Endothelial cell of umbilical vein (primary cell): ENCODE measurements around the gene LIG3. TPM values are rescaled to one million over a fixed set of nuclear protein-coding genes. Genes with fewer than 3 reads are reported as not detected.

ENCODE experiments used
- BruUV-seq: library from RNA; stranded (reverse); fragments of 400-500 nt; replicated peaks from 2 replicates; lab custom pipeline; 2021; lab: Mats Ljungman, UMichigan
- CTCF ChIA-PET: fragments of 300-600, 350-600 bp; sonication (Branson Sonifier 250); formaldehyde crosslinking; loops from one replicate; lab custom pipeline; 2021; ENCODE audit warnings: antibody characterized with exemption, inconsistent platforms; lab: Charles Lee
- POLR2A ChIA-PET: fragments of 300-600, 350-600 bp; sonication (Branson Sonifier 250); formaldehyde crosslinking; loops from one replicate; lab custom pipeline; 2021; ENCODE audit warnings: antibody characterized with exemption, inconsistent platforms; lab: Charles Lee
- DNase-seq: peaks from one replicate; pipeline ENCODE4 v3.0.0-alpha.2; 2011; ENCODE audit warnings: low read depth, low spot score
- FAIRE-seq: peaks from 2 replicates; lab custom pipeline; 2011; peaks lifted over from hg19 to GRCh38; lab: Jason Lieb, UNC
- H2AFZ ChIP-seq: 2 replicates; pipeline ENCODE4 v1.6.0; 2012; ENCODE audit warnings: low read depth, low read length, control low read depth, inconsistent platforms
- H3K27ac ChIP-seq: 2 replicates; pipeline ENCODE4 v1.5.1; 2011; ENCODE audit warnings: low read depth, mild to moderate bottlenecking, control low read depth, low read length, moderate library complexity; ENCODE audit not compliant: insufficient read depth
- H3K27me3 ChIP-seq, 2 experiments: 2 replicates each; pipeline versions ENCODE4 v1.6.0 to v1.6.1; 2011; ENCODE audit warnings: low read length in 2 of 2, mixed read lengths in 1 of 2; ENCODE audit not compliant: control insufficient read depth in 2 of 2, insufficient read depth in 2 of 2
- H3K36me3 ChIP-seq, 2 experiments: 2 replicates in 1 of 2; 3 replicates in 1 of 2; pipeline ENCODE4 v1.5.1; 2011; ENCODE audit warnings: low read length in 2 of 2, mild to moderate bottlenecking in 1 of 2, moderate library complexity in 1 of 2; ENCODE audit not compliant: control insufficient read depth in 2 of 2, insufficient read depth in 2 of 2; ENCODE audit errors: extremely low read depth in 1 of 2
- H3K4me1 ChIP-seq: 3 replicates; pipeline ENCODE4 v1.5.1; 2011; ENCODE audit warnings: mild to moderate bottlenecking, low read length; ENCODE audit not compliant: control insufficient read depth, insufficient read depth; ENCODE audit errors: extremely low read depth
- H3K4me2 ChIP-seq: 2 replicates; pipeline ENCODE4 v1.6.1; 2011; ENCODE audit warnings: low read length, control low read depth, mixed read lengths; ENCODE audit not compliant: insufficient read depth
- H3K4me3 ChIP-seq, 3 experiments: fragments of 200-600 bp in 1 of 3; sonication (generic), shearing (Covaris generic) in 1 of 3; replicated peaks in 1 of 3; 2 replicates each; pipeline ENCODE4 v1.5.1; 2011 to 2016; ENCODE audit warnings: control low read depth in 3 of 3, low read length in 3 of 3, mild to moderate bottlenecking in 2 of 3, inconsistent platforms in 1 of 3, low read depth in 1 of 3, moderate library complexity in 1 of 3; ENCODE audit not compliant: insufficient read depth in 1 of 3
- H3K79me2 ChIP-seq: 2 replicates; pipeline ENCODE4 v1.6.0; 2012; ENCODE audit warnings: low read length, inconsistent platforms; ENCODE audit not compliant: control insufficient read depth, insufficient read depth
- H3K9ac ChIP-seq: replicated peaks from 2 replicates; pipeline ENCODE3; 2011; ENCODE audit warnings: low read length, control low read depth; ENCODE audit not compliant: insufficient read depth; ENCODE audit errors: extremely low read depth
- H3K9me1 ChIP-seq: replicated peaks from 3 replicates; pipeline ENCODE4 v1.6.0; 2011; ENCODE audit warnings: mild to moderate bottlenecking, low read length; ENCODE audit not compliant: control insufficient read depth, insufficient read depth; ENCODE audit errors: extremely low read depth
- H3K9me3 ChIP-seq: replicated peaks from 2 replicates; pipeline ENCODE4 v1.5.1; 2012; ENCODE audit warnings: low read length, inconsistent platforms; ENCODE audit not compliant: control insufficient read depth, insufficient read depth
- H4K20me1 ChIP-seq: replicated peaks from 2 replicates; pipeline ENCODE3; 2011; ENCODE audit warnings: mild to moderate bottlenecking, low read length; ENCODE audit not compliant: control insufficient read depth, insufficient read depth; ENCODE audit errors: extremely low read depth
- CTCF ChIP-seq, 2 donors: IDR thresholded peaks; 1 replicate in 1 of 2; 2 replicates in 1 of 2; pipeline ENCODE4 v1.5.1; 2011; ENCODE audit warnings: low read length in 2 of 2, mild to moderate bottlenecking in 2 of 2, moderate library complexity in 2 of 2, control low read depth in 1 of 2, inconsistent platforms in 1 of 2, low read depth in 1 of 2; ENCODE audit not compliant: insufficient read depth in 1 of 2; ENCODE audit errors: extremely low read depth in 1 of 2
- EZH2 ChIP-seq: IDR thresholded peaks from 2 replicates; pipeline ENCODE4 v1.6.1; 2012; ENCODE audit warnings: borderline replicate concordance, low read depth, mild to moderate bottlenecking, moderate library complexity, low read length, inconsistent platforms; ENCODE audit not compliant: severe bottlenecking
- FOS ChIP-seq: IDR thresholded peaks from 2 replicates; pipeline ENCODE4 v1.6.1; 2011; ENCODE audit warnings: mild to moderate bottlenecking, low read length, moderate library complexity, borderline replicate concordance; ENCODE audit not compliant: insufficient read depth
- GATA2 ChIP-seq: IDR thresholded peaks from 2 replicates; pipeline ENCODE4 v1.7.0; 2011; ENCODE audit warnings: low read depth, mild to moderate bottlenecking, moderate library complexity, mixed read lengths, low read length; ENCODE audit not compliant: insufficient read length, insufficient read depth
- JUN ChIP-seq: IDR thresholded peaks from 2 replicates; pipeline ENCODE4 v1.6.1; 2011; ENCODE audit warnings: borderline replicate concordance, low read depth; ENCODE audit not compliant: insufficient read length, insufficient read depth
- MAX ChIP-seq: IDR thresholded peaks from 2 replicates; pipeline ENCODE4 v1.6.1; 2011; ENCODE audit not compliant: insufficient read depth, insufficient read length
- MYC ChIP-seq: IDR thresholded peaks from one replicate; pipeline ENCODE4 v1.6.1; 2011; ENCODE audit warnings: mild to moderate bottlenecking, low read depth, low read length
- POLR2A ChIP-seq: IDR thresholded peaks from 2 replicates; pipeline ENCODE4 v1.6.1; 2012; ENCODE audit warnings: low read depth, mild to moderate bottlenecking, control low read depth, low read length
- POLR2AphosphoS5 ChIP-seq: IDR thresholded peaks from 2 replicates; pipeline ENCODE4 v1.6.1; 2012; ENCODE audit warnings: low read depth, mild to moderate bottlenecking, control low read depth, low read length, moderate library complexity; ENCODE audit not compliant: insufficient read depth
- dilution Hi-C: fragments of 300-500 bp; cut with MboI; formaldehyde crosslinking; loops from one replicate; pipeline ENCODE4 v1.15.0; 2019; ENCODE audit warnings: low sequenced_read_pairs; ENCODE audit not compliant: extremely low pct_ligation_motif_present
- intact Hi-C: fragments of 100-400 bp; cut with micrococcal nuclease; formaldehyde crosslinking; loops from one replicate; pipeline ENCODE4 v1.10.0; 2022
- polyA plus RNA-seq, 4 experiments: library from polyadenylated mRNA; depleted of rRNA in 3 of 4; stranded (reverse) in 3 of 4; unstranded in 1 of 4; fragments of >200 nt; gene quantifications; 2 replicates each; pipeline versions ENCODE4 v1.2.1 to v1.2.3, GENCODE V29; 2011 to 2012; ENCODE audit warnings: missing spikeins in 1 of 4
- total RNA-seq: library from RNA; stranded (reverse); gene quantifications from 2 replicates; pipeline ENCODE4 v1.2.3, GENCODE V29; 2021

Gene LIG3
- total and polyA plus RNA-seq, 2 donors (not counting 3 experiments of a cell fraction or from before 2014, with no cell fraction given) = 25.8 to 35.3 TPM

DNA sequence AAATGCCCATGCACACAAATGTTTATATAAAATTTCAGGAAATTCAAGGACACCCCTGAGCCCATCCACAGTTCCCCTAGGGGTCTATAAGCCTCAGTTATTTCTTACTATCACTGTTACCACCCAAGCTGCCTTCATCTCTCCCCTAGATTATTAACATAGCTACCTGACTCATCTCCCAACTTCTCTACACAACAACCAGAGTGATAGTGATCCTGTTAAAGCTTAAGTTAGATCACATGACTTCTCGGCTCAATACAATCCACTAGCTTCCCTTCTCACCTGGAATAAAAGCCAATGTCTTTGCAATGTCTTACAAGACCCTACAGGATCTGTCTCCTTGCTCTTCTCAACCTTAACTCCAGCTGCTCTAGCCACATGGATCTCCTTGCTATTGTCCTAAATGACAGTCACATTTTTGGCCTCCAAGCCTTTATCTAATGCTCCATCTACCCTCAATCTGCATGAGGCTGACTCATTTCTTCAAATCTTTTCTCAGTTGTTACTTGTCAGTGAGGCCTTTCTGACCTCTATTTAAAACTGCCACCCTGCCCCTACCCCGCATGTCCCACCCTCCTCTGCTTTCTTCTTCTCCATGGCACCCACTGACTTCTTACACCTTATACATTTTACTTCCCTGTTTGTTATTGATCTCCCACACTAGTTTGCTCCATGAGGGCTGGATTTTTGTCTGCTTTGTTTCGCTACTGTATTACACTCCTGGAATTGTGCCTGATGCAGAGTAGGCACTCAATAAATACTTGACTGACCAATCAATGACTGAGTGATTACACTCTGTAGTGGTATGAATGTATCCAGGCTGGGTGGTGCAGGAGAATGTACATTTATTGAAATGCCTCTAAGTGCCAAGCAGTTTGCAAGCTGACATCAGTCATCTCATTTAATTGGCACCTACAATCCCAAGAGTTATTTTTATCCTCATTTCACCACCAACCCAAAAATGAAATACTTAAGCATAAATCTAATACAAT is 5.2 kb upstream of the LIG3 start:
- dilution Hi-C loops (loop anchor here (25.0 kb wide), 1 partner anchor 137 kb away; the partner anchor contains the start of genes FNDC8 and RAD51D), intact Hi-C loops (no loop called here)
- Histone ChIP-seq H3K4me3 (no peak overlapping the region), H4K20me1 (no peaks in the 10 kb centered on the region), H3K9ac (no peak overlapping the region), H3K79me2 (no peaks in the 10 kb centered on the region), H3K9me1 (no peaks in the 10 kb centered on the region), H3K4me2 (no peak overlapping the region), H3K9me3 (no peaks in the 10 kb centered on the region), H3K27ac (no peak overlapping the region), H3K36me3 (no peaks in the 10 kb centered on the region), H3K27me3 (no peaks in the 10 kb centered on the region), H3K4me1 (peaks cover 7% of the 10 kb centered on the region), H2AFZ (no peak overlapping the region)
- ChIA-PET CTCF (interaction anchor here (2.1 kb wide), 1 partner anchor 11 kb away, joined by 8 read pairs; no protein-coding TSS in a partner anchor), POLR2A (no interaction called here)
- DNase-seq (no peak), FAIRE-seq (no peak)
- TF ChIP-seq EZH2 (no peak), MAX (no peak), POLR2AphosphoS5 (no peak), MYC (no peak), CTCF (IDR thresholded peaks at IDR 0.05; ENCODE audit: extremely low read depth in 1 of 2, insufficient read depth in 1 of 2, low read depth in 1 of 2, low read length in 2 of 2) (no peak), POLR2A (no peak), GATA2 (no peak), FOS (no peak), JUN (no peak)
- BruUV-seq = no TSS peak
